ENCODE data around the gene C8A.
A peak's percentile ranks its signal among the peaks of the same experiment; 100 is the strongest.

C8A gene

GRCh38 chr1:56854521-56855099 lies at the start of gene C8A:
C8A (plus strand) TSS chr1:56854797; CDS start chr1:56854902, 105 bp downstream.
- DNase-seq (ENCODE audit: low read depth), result no peak

DNA sequence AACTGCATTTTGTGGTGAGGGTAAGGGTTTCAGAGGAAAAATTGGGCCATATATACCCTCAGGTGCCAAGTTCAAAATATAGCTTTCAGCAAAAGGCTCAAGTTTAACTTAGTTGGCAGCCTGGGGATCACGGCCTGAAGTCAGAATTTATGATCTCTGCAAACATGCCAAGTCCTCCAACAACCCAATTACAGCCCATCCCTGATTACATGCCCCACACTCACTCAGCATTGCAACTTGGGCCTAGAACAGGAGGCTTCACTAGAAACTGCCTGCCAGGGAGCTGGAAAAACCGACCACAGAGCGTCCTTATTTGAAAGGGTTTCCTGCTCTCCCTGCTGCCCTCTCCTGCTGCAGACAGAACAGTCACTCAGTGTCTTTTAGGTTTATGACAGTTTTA lies 47.8 kb upstream of the C8A start:
- DNase-seq (ENCODE audit: low read depth), result no peak

- DNase-seq (ENCODE audit: low read depth), result no peak
These were observed 46.2 kb upstream of the C8A start for GRCh38 chr1:56808410-56808809.

DNA sequence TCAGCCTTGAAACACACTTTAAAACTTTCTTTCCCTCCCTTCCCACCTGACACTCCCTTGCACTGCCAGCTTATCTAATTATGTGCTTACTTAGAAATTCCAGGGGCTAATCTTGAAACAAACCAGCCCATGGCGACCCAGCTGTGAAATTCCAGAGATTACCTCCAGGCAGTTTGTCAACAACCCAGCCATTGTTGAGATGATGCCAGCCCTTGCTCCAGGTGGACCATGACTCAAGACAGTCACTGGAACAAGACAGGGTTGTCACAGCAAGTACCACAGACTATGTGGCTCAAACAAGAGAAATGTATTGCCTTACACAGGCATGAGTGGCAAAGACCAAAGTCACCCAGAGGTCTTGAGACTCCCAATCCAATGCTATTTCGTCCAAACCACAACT lies 43.3 kb upstream of the C8A start:
- DNase-seq (ENCODE audit: low read depth), result no peak

DNA sequence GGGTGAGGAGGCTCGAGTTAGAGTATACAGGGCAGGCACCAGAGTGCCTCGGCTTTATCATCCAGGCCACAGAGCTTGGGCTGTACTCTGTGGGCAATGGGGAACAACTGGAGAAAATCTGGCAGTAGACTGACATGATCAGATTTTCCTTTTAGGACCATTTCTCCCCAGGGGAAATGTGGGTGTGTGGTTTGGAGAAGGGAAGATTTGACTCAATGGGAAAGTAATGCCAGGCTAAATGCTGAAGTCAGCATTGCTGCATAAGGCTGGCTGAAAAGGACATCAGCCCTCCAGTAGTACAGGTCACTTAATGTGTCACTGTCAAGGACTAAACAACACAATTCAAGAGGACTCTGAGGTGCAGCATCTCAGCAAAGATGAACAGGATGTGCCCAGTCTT lies 40.4 kb upstream of the C8A start:
- DNase-seq (ENCODE audit: low read depth), result no peak

DNA sequence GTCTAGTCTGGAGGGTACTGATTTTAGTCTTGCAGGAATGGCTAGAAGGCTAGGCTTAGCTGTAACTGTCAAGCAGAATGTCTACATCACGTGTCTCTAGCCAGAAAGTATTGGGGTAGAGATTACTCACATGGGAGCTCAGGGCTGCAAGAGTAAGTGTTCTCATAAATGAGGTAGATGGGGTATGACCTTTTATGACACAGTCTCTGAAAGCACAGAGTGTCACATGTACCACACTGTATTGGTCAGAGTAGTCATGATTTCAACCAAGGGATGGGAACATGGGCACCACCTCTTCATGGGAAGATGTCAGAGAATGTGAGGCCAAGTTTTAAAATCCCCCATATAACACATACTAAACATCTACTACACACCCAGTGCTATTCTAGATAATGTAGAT lies 38.3 kb upstream of the C8A start:
- no peak for DNase-seq (ENCODE audit: low read depth)

- DNase-seq (ENCODE audit: low read depth), result no peak
These were observed 37.7 kb upstream of the C8A start for GRCh38 chr1:56816909-56817308.

GRCh38 chr1:56817716-56818463 lies 36.7 kb upstream of the C8A start:
- DNase-seq (ENCODE audit: low read depth), result no peak

- no peak for DNase-seq (ENCODE audit: low read depth)
These were observed 35.2 kb upstream of the C8A start, which contains the start of gene FYB2 for GRCh38 chr1:56819387-56819899. FYB2 (minus strand) TSS chr1:56819404; CDS start chr1:56819290, 114 bp downstream.

- DNase-seq (ENCODE audit: low read depth), result peak; percentile 15
These were observed 33.7 kb upstream of the C8A start for GRCh38 chr1:56820755-56821461.

DNA sequence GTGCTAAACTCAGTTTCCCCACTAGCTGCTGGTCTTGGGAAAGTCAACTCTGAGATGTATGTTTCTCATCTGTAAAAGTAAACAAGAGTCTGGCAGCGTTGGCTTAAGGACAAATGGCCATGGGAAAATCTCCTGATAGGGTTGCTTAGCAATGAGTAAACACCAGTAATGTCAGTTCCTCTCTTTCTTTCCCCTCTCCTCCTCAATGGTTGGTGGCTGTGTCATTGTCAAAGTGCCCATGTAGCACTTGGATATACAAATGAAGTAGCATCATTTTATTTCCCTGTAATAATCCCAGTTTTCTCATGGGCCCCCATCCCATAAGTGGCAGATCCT lies 33.2 kb upstream of the C8A start:
- DNase-seq (ENCODE audit: low read depth), result no peak

DNA sequence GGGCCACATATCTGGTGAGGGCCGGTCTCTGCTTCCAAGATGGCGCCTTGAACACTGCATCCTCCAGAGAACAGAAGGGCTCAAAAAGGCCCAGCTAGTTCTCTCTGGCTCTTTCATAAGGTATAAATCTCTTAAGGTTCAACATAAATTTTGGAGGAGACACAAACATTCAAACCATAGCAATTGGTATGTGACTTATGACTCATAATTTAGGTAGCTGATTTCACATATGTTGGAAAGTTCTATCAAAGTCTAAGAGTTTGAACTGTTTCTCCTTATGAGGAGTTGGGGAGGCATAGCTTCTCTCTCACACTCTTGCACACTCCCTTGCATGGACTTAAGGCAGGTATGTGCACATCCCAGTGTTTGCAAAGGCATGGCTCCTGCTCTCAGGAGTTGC lies 30.3 kb upstream of the C8A start:
- no peak for DNase-seq (ENCODE audit: low read depth)

DNA sequence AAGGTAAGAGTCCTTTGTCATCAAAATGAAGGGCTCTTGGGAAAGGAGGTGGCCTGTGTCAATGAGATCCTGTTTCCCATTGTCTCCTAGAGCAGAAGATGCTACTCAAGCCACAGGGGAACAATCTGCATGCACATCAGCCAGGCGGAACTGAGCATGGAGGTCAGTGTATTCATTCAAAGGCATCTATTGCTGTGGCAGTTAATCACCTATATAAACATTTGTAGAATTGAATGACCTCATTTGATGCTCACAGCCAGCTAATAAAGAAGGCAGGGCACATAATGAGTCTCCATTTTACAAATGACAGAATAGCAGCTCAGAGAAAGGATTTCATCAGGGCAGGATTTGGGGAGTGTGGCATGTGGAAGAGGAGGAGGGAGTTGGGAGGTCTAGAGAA lies 29.7 kb upstream of the C8A start:
- DNase-seq (ENCODE audit: low read depth), result no peak

DNA sequence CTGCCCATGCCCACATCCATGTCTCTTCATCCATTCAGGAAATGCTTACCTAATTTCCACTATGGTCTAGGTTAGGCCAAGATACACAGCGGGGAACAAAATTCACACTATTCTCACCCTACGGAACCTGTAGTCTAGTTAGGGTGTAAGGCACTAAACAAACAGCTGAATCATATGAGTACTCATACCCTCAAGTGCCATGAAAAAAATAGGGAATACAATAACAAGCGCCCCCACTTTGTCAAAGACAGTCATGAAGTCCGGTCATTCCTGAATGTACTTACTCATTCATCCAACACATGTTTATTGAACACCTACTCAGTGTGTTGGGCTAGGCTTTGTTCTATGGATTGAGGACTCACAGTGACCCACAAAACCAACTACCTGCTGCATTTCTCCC lies 29.2 kb upstream of the C8A start:
- no peak for DNase-seq (ENCODE audit: low read depth)

- no peak for DNase-seq (ENCODE audit: low read depth)
These were observed 26.9 kb upstream of the C8A start for GRCh38 chr1:56827711-56828110.

GRCh38 chr1:56830052-56830451 lies 24.5 kb upstream of the C8A start:
- DNase-seq (ENCODE audit: low read depth), result no peak

DNA sequence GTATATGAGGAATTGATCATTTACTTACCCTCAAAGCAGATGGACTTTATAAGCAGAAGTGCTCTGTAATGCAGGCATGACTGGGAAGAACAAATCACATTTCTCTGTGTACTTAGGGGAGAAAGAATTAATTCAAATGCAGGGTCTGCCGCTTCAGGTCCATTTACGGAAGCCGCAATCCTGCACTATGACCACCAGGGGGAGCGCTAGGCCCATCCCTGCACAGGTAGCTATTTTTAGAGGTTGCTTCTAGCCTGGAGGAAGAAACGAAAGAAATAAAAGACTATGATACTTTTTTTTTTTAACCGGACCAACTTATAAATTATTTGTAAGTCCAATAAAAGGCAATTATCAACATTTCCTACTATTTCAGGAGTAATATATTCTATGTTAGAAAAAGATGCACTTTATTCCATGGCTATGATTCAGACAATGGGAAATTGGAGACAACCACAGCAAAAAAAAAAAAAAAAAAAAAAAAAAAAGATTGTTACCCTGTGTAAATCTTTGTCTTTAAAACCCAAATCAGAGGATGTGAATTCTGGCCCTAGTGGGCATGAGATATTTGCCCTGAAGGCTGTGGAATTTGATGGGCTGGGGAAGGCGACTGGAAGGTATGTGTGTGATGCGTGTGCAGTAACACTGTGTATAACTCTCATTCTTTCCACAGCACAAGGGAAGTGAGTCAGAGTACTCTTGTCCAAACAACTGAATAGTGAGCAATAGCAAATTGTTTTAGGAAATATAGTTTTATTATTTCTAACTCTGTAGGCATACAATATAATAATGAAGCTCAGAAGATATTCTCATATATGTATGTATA lies 22.5 kb upstream of the C8A start:
- peak; percentile 33 for DNase-seq (ENCODE audit: low read depth)

GRCh38 chr1:56833088-56833487 lies 21.5 kb upstream of the C8A start:
- DNase-seq (ENCODE audit: low read depth), result no peak

DNA sequence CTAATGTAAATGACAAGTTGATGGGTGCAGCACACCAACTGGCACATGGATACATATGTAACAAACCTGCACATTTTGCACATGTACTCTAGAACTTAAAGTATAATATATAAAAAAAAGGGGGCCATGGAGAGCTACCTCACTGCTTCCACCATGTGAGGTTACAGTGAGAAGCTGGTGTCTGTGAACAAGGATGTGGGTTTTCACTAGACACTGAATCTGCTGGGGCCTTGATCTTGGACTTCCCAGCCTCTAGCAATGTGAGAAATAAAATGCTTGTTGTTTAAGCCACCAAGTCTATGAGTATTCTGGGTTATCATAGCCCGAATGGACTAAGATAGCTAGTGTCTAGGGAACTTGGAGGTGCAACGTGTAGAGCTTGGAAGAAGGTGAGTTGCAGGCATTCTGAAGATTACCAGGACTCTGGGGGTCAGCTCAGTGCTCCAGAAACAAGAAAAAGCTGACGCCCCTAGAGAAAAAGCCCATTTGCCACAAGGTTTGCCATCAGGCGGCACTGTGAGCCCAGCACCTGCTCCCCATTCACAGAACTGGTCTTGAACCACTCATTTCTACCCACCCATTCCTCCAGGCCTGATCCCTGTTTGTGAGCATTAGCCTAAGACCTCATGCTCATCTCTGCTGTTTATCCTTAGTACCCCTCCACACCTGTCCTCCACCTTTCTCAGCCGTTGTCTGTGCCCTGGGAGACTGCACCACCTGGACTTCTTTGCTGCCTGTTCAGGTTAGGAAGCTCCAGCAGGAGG lies 20.3 kb upstream of the C8A start:
- DNase-seq (ENCODE audit: low read depth), result no peak

GRCh38 chr1:56835657-56836056 lies 18.9 kb upstream of the C8A start:
- no peak for DNase-seq (ENCODE audit: low read depth)

GRCh38 chr1:56836359-56836758 lies 18.2 kb upstream of the C8A start:
- DNase-seq (ENCODE audit: low read depth), result no peak

All from stimulated activated CD8-positive, alpha-beta memory T cell treated with anti-CD3 and anti-CD28 coated beads, Interleukin-12 subunit alpha, Interleukin-12 subunit beta, amount 100 ng/mL, for 4 hours (primary cell).